ENCODE measurements around the gene ZFPM1. TPM values are rescaled to one million over a fixed set of nuclear protein-coding genes. Genes with fewer than 3 reads are reported as not detected.
A peak's percentile ranks its signal among the peaks of the same experiment; 100 is the strongest.

Gene ZFPM1
- total RNA-seq, 1 donor from 2014 or later = 5.7 TPM

DNA sequence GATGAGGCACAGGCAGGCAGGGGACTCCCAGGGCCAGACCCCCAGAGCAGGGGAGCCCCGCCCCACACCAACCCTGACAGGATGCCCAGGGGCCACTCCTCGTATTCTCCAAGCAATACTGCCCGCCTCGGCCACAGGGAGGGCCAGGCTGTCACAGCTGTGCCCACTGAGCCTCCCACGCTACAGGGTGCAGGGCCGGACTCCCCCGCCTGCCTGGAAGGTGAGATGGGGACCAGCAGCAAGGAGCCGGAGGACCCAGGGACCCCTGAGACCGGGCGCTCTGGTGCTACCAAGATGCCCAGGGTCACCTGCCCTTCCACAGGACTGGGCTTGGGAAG is 18.8 kb upstream of the ZFPM1 start:
- no peak overlapping the region for H3K4me3 Mint-ChIP-seq (ENCODE audit: unreplicated experiment)
- no peak overlapping the region for H3K27ac Mint-ChIP-seq (ENCODE audit: unreplicated experiment)
- H3K9me3 Mint-ChIP-seq (ENCODE audit: unreplicated experiment) = no peaks in the 10 kb centered on the region
- H3K27me3 Mint-ChIP-seq (ENCODE audit: unreplicated experiment) = no peaks in the 10 kb centered on the region
- H3K36me3 Mint-ChIP-seq (ENCODE audit: unreplicated experiment) = no peaks in the 10 kb centered on the region
- no peak for DNase-seq (ENCODE audit: extremely low spot score, unreplicated experiment)
- peaks cover 2% of the 10 kb centered on the region for H3K4me1 Mint-ChIP-seq (ENCODE audit: unreplicated experiment)
- TF ChIP-seq, protein P1, sequence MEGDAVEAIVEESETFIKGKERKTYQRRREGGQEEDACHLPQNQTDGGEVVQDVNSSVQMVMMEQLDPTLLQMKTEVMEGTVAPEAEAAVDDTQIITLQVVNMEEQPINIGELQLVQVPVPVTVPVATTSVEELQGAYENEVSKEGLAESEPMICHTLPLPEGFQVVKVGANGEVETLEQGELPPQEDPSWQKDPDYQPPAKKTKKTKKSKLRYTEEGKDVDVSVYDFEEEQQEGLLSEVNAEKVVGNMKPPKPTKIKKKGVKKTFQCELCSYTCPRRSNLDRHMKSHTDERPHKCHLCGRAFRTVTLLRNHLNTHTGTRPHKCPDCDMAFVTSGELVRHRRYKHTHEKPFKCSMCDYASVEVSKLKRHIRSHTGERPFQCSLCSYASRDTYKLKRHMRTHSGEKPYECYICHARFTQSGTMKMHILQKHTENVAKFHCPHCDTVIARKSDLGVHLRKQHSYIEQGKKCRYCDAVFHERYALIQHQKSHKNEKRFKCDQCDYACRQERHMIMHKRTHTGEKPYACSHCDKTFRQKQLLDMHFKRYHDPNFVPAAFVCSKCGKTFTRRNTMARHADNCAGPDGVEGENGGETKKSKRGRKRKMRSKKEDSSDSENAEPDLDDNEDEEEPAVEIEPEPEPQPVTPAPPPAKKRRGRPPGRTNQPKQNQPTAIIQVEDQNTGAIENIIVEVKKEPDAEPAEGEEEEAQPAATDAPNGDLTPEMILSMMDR (IDR thresholded peaks at IDR 0.05) = no peak

DNA sequence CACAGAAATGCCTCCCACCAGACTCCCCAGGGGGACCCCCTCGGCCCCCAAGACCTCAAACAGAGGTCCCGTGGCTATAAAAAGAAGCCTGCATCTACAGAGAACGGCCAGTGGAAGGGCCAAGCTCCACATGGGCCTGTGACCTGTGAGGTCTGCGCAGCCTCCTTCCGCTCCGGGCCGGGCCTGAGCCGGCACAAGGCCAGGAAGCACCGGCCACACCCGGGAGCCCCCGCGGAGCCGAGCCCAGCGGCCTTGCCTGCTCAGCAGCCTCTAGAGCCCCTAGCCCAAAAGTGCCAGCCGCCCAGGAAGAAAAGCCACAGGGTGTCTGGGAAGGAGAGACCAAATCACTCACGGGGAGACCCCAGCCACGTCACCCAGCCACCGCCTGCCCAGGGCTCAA is 18.3 kb upstream of the ZFPM1 start:
- Mint-ChIP-seq H3K27ac (ENCODE audit: unreplicated experiment) (no peak overlapping the region), H3K4me3 (ENCODE audit: unreplicated experiment) (no peak overlapping the region), H3K27me3 (ENCODE audit: unreplicated experiment) (no peaks in the 10 kb centered on the region), H3K9me3 (ENCODE audit: unreplicated experiment) (no peaks in the 10 kb centered on the region), H3K36me3 (ENCODE audit: unreplicated experiment) (no peaks in the 10 kb centered on the region), H3K4me1 (ENCODE audit: unreplicated experiment) (peaks cover 2% of the 10 kb centered on the region)
- no peak for DNase-seq (ENCODE audit: extremely low spot score, unreplicated experiment)
- TF ChIP-seq, protein P1 (IDR thresholded peaks at IDR 0.05) = no peak

DNA sequence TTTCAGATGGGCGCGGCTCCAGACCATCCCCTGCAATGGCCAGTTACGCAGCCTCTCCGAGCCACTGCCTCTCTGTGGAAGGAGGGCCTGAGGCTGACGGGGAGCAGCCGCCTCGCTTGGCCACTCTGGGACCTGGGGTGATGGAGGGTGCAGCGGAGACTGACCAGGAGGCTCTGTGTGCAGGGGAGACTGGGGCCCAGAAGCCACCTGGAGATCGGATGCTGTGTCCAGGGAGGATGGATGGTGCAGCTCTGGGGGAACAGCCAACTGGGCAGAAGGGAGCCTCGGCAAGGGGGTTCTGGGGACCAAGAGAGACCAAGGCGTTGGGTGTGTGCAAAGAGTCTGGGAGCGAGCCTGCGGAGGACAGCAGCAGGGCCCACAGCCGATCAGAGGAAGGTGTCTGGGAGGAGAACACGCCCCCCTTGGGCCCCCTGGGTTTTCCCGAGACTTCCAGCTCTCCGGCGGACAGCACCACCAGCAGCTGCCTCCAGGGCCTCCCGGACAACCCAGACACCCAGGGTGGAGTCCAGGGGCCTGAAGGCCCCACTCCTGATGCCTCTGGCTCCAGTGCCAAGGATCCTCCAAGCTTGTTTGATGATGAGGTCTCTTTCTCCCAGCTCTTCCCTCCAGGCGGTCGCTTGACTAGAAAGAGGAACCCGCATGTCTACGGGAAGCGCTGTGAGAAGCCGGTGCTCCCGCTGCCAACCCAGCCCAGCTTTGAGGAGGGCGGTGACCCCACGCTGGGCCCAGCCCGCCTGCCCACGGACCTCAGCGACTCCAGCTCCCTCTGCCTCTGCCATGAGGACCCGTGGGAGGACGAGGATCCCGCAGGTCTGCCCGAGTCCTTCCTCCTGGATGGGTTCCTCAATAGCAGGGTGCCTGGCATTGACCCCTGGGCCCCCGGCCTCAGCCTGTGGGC is 17.4 kb upstream of the ZFPM1 start:
- Mint-ChIP-seq H3K27ac (ENCODE audit: unreplicated experiment) (no peak overlapping the region), H3K4me3 (ENCODE audit: unreplicated experiment) (no peak overlapping the region), H3K4me1 (ENCODE audit: unreplicated experiment) (peaks cover 2% of the 10 kb centered on the region), H3K36me3 (ENCODE audit: unreplicated experiment) (no peaks in the 10 kb centered on the region), H3K27me3 (ENCODE audit: unreplicated experiment) (no peaks in the 10 kb centered on the region), H3K9me3 (ENCODE audit: unreplicated experiment) (no peaks in the 10 kb centered on the region)
- TF ChIP-seq, protein P1 (IDR thresholded peaks at IDR 0.05) = no peak
- no peak for DNase-seq (ENCODE audit: extremely low spot score, unreplicated experiment)

DNA sequence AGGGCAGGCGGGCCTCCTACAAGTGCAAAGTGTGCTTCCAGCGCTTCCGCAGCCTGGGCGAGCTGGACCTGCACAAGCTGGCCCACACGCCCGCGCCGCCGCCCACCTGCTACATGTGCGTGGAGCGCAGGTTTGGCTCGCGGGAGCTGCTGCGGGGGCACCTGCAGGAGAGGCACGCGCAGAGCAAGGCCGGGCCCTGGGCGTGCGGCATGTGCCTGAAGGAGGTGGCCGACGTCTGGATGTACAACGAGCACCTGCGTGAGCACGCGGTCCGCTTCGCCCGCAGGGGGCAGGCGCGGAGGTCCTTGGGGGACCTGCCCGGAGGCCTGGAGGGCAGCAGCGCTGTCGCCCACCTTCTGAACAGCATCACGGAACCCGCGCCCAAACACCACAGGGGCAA is 16.3 kb upstream of the ZFPM1 start:
- Mint-ChIP-seq H3K4me3 (ENCODE audit: unreplicated experiment) (no peak overlapping the region), H3K27ac (ENCODE audit: unreplicated experiment) (no peak overlapping the region), H3K4me1 (ENCODE audit: unreplicated experiment) (peaks cover 2% of the 10 kb centered on the region), H3K27me3 (ENCODE audit: unreplicated experiment) (no peaks in the 10 kb centered on the region), H3K36me3 (ENCODE audit: unreplicated experiment) (no peaks in the 10 kb centered on the region), H3K9me3 (ENCODE audit: unreplicated experiment) (no peaks in the 10 kb centered on the region)
- TF ChIP-seq, protein P1 (IDR thresholded peaks at IDR 0.05) = no peak
- DNase-seq (ENCODE audit: extremely low spot score, unreplicated experiment) = no peak

GRCh38 chr16:88437367-88437964 is 15.6 kb upstream of the ZFPM1 start:
- peak; percentile 90 for DNase-seq (ENCODE audit: extremely low spot score, unreplicated experiment)
- no peaks in the 10 kb centered on the region for H3K9me3 Mint-ChIP-seq (ENCODE audit: unreplicated experiment)
- H3K27me3 Mint-ChIP-seq (ENCODE audit: unreplicated experiment) = no peaks in the 10 kb centered on the region
- TF ChIP-seq, protein P1 (IDR thresholded peaks at IDR 0.05) = peak; percentile 94
- no peak overlapping the region for H3K27ac Mint-ChIP-seq (ENCODE audit: unreplicated experiment)
- H3K4me1 Mint-ChIP-seq (ENCODE audit: unreplicated experiment) = peaks cover 2% of the 10 kb centered on the region
- H3K36me3 Mint-ChIP-seq (ENCODE audit: unreplicated experiment) = no peaks in the 10 kb centered on the region
- no peak overlapping the region for H3K4me3 Mint-ChIP-seq (ENCODE audit: unreplicated experiment)

Data from osteocyte (in vitro differentiated cells).